Kidney (tissue), 14 donors: Measurements from ENCODE around the gene CALML6. TPM values are rescaled to one million over a fixed set of nuclear protein-coding genes. Genes with fewer than 3 reads are reported as not detected.

Experiments
- DNase-seq, 5 donors: peaks; one replicate each; pipeline ENCODE4 v3.0.0-alpha.2; 2013 to 2020
- FAIRE-seq: peaks from 2 replicates; lab custom pipeline; 2012; peaks lifted over from hg19 to GRCh38; lab: Jason Lieb, UNC
- H3K27ac ChIP-seq, 2 donors: one replicate each; pipeline ENCODE4 v1.7.0; 2013; ENCODE audit warnings: low read depth in 2 of 2, low read length in 2 of 2, inconsistent platforms in 1 of 2
- H3K27me3 ChIP-seq: one replicate; pipeline ENCODE4 v1.7.1; 2013; ENCODE audit warnings: low read length, inconsistent platforms; ENCODE audit not compliant: control insufficient read depth, insufficient read depth
- H3K36me3 ChIP-seq, 3 donors: one replicate each; pipeline versions ENCODE4 v1.7.0 to v1.7.1; 2013; ENCODE audit warnings: low read length in 3 of 3, control low read depth in 1 of 3, inconsistent platforms in 1 of 3; ENCODE audit not compliant: insufficient read depth in 3 of 3, control insufficient read depth in 2 of 3
- H3K4me1 ChIP-seq, 3 donors: one replicate each; pipeline versions ENCODE4 v1.7.0 to v1.7.1; 2013; ENCODE audit warnings: low read length in 3 of 3, inconsistent platforms in 1 of 3, low read depth in 1 of 3; ENCODE audit not compliant: control insufficient read depth in 2 of 3, insufficient read depth in 2 of 3
- H3K4me3 ChIP-seq, 3 donors: one replicate each; pipeline versions ENCODE4 v1.7.0 to v1.8.1; 2013; ENCODE audit warnings: low read length in 3 of 3, control low read depth in 1 of 3, inconsistent platforms in 1 of 3
- H3K9ac ChIP-seq, 3 donors: one replicate each; pipeline versions ENCODE4 v1.7.0 to v1.7.1; 2013; ENCODE audit warnings: low read length in 3 of 3, control low read depth in 1 of 3, inconsistent platforms in 1 of 3
- H3K9me3 ChIP-seq, 3 donors: one replicate each; pipeline versions ENCODE4 v1.7.0 to v1.7.1; 2013; ENCODE audit warnings: low read length in 3 of 3, control low read depth in 1 of 3, inconsistent platforms in 1 of 3; ENCODE audit not compliant: control insufficient read depth in 2 of 3, insufficient read depth in 1 of 3
- CTCF ChIP-seq: IDR thresholded peaks from 3 replicates; pipeline ENCODE4 v1.5.1; 2012; ENCODE audit warnings: mild to moderate bottlenecking, moderate library complexity, borderline replicate concordance; ENCODE audit not compliant: insufficient read depth; ENCODE audit errors: extremely low read depth
- intact Hi-C: fragments of 100-400 bp; cut with DNase I; formaldehyde crosslinking; loops from one replicate; pipeline ENCODE4 v1.11.1; 2022
- polyA plus RNA-seq: library from polyadenylated mRNA; stranded (reverse); fragments of 350-450 nt; fragmentation: Illumina TruSeq; extraction: RNeasy Lipid Tissue Mini Kit (QIAGEN cat#74804); gene quantifications from one replicate; pipeline ENCODE4 v1.2.3, GENCODE V29; 2014; ENCODE audit warnings: low read depth, low replicate concordance; ENCODE audit not compliant: insufficient read depth
- total RNA-seq: library from RNA; stranded (reverse); fragmentation: NEBNext Ultra II Directional; extraction: Animal tissue kit (Norgen Biotek cat#: 25700); gene quantifications from one replicate; pipeline ENCODE4 v1.2.1, GENCODE V29; 2021
- donor health status: control.
- donor health status: control.
- donor health status: control.
- donor health status: control.
- donor health status: control.
- donor health status: DM: yes; HTN: yes; CAD: no.
- donor health status: Normal renal cell carcinoma (clear cell type).

The CALML6 gene
- total and polyA plus RNA-seq, 2 donors from 2014 or later, result 0.13 to 1.2 TPM

GRCh38 chr1:1959459-1959839 is 44.4 kb downstream of the CALML6 start:
- Histone ChIP-seq H3K4me3 (no peak overlapping the region), H3K27me3 (no peaks in the 10 kb centered on the region), H3K9ac (no peak overlapping the region), H3K9me3 (no peaks in the 10 kb centered on the region), H3K4me1 (no peaks in the 10 kb centered on the region), H3K36me3 (no peaks in the 10 kb centered on the region), H3K27ac (no peak overlapping the region)
- FAIRE-seq (no peak), DNase-seq (no peak)
- TF ChIP-seq CTCF, result no peak
- intact Hi-C loops, result loop anchor here (10.0 kb wide), 1 partner anchor 85 kb away; no protein-coding TSS in a partner anchor

- Histone ChIP-seq H3K4me1 (no peaks in the 10 kb centered on the region), H3K36me3 (no peaks in the 10 kb centered on the region), H3K9me3 (no peaks in the 10 kb centered on the region), H3K9ac (no peak overlapping the region), H3K4me3 (no peak overlapping the region), H3K27me3 (no peaks in the 10 kb centered on the region), H3K27ac (no peak overlapping the region)
- FAIRE-seq (no peak), DNase-seq (peak; percentile 88 to 92 (median 90))
- intact Hi-C loops, result loop anchor here (10.0 kb wide), 1 partner anchor 85 kb away; no protein-coding TSS in a partner anchor
- peak; percentile 70 for TF ChIP-seq CTCF
Observed at GRCh38 chr1:1959840-1960479, 44.9 kb downstream of the CALML6 start.

- no peaks in the 10 kb centered on the region for H3K9me3 ChIP-seq
- no peak overlapping the region for H3K27ac ChIP-seq
- H3K9ac ChIP-seq, result no peak overlapping the region
- no peaks in the 10 kb centered on the region for H3K36me3 ChIP-seq
- H3K4me1 ChIP-seq, result no peaks in the 10 kb centered on the region
- DNase-seq, result no peak
- H3K4me3 ChIP-seq, result no peak overlapping the region
- FAIRE-seq, result no peak
- intact Hi-C loops, result no loop called here
- no peaks in the 10 kb centered on the region for H3K27me3 ChIP-seq
- no peak for TF ChIP-seq CTCF
Observed at GRCh38 chr1:1960480-1961196, 45.6 kb downstream of the CALML6 start.
